Gastrocnemius medialis (tissue), 4 donors: ENCODE data around the gene STK4.

Experiments used
- CTCF ChIP-seq, 5 experiments: fragments of 450-650 bp in 3 of 5; fragments of 200-600 bp in 2 of 5; sonication (generic) in 2 of 5; IDR thresholded peaks in 4 of 5; conservative IDR thresholded peaks in 1 of 5; 1 replicate in 4 of 5; 2 replicates in 1 of 5; pipeline ENCODE4 v1.5.1; 2016 to 2019; ENCODE audit warnings: antibody characterized with exemption in 5 of 5, mild to moderate bottlenecking in 3 of 5, moderate library complexity in 3 of 5
- POLR2A ChIP-seq, 2 donors: fragments of 450-650 bp; IDR thresholded peaks; one replicate each; pipeline ENCODE4 v1.6.1; 2017; ENCODE audit warnings: antibody characterized with exemption in 2 of 2, mild to moderate bottlenecking in 2 of 2, moderate library complexity in 2 of 2

GRCh38 chr20:45012682-45013302 lies 46.5 kb downstream of the STK4 start:
- no peak for TF ChIP-seq CTCF (IDR thresholded peaks at IDR 0.05 in 4 of 5, conservative IDR thresholded peaks at IDR 0.05 in 1 of 5)
- no peak for TF ChIP-seq POLR2A (IDR thresholded peaks at IDR 0.05)
